HEK293 (cell line): ENCODE results near the gene CPT1A.

Experiments
- CTCF ChIA-PET: fragments of 350-600 bp; formaldehyde crosslinking; extraction: SDS; loops from one replicate; lab custom pipeline; 2021; ENCODE audit warnings: antibody characterized with exemption; lab: Yijun Ruan, JAX
- POLR2A ChIA-PET: fragments of 300-600 bp; formaldehyde crosslinking; extraction: SDS; loops from one replicate; lab custom pipeline; 2020; ENCODE audit warnings: antibody characterized with exemption, inconsistent platforms; lab: Yijun Ruan, JAX
- H3K27ac ChIP-seq: fragments of 200-500 bp; sonication (Bioruptor generic); 2 replicates; pipeline ENCODE4 v1.5.1; 2014; ENCODE audit warnings: low read depth, low read length, control low read depth, inconsistent platforms; ENCODE audit errors: extremely low read depth
- H3K36me3 ChIP-seq, 2 experiments: fragments of 200-500 bp in 1 of 2; sonication (Bioruptor generic) in 1 of 2; 1 replicate in 1 of 2; 2 replicates in 1 of 2; pipeline ENCODE4 v1.5.1; 2014 to 2017; ENCODE audit warnings: inconsistent platforms in 2 of 2, low read length in 2 of 2; ENCODE audit not compliant: control insufficient read depth in 2 of 2, insufficient read depth in 1 of 2
- H3K4me1 ChIP-seq: fragments of 200-500 bp; sonication (Bioruptor generic); 2 replicates; pipeline ENCODE4 v1.5.1; 2014; ENCODE audit warnings: mild to moderate bottlenecking, low read length, inconsistent platforms; ENCODE audit not compliant: control insufficient read depth, insufficient read depth
- H3K4me3 ChIP-seq: 2 replicates; pipeline ENCODE4 v1.5.1; 2011; ENCODE audit warnings: low read depth, mild to moderate bottlenecking, control low read depth, low read length, moderate library complexity
- H3K9me3 ChIP-seq: fragments of 200-500 bp; sonication (Bioruptor generic); 2 replicates; pipeline ENCODE4 v1.5.1; 2014; ENCODE audit warnings: low read depth, low read length, inconsistent platforms; ENCODE audit not compliant: control insufficient read depth, insufficient read depth
- GLIS1 ChIP-seq: fragments of 450-650 bp; formaldehyde crosslinking; IDR thresholded peaks from 2 replicates; pipeline ENCODE4 v1.5.1; 2016; ENCODE audit warnings: missing biosample characterization, missing genetic modification characterization
- ZBTB17 ChIP-seq: fragments of 450-650 bp; formaldehyde crosslinking; IDR thresholded peaks from 2 replicates; pipeline ENCODE4 v1.5.1; 2016; ENCODE audit warnings: missing biosample characterization, missing genetic modification characterization
- ZFP37 ChIP-seq: fragments of 450-650 bp; formaldehyde crosslinking; IDR thresholded peaks from 2 replicates; pipeline ENCODE4 v1.5.1; 2016; ENCODE audit warnings: missing biosample characterization, missing genetic modification characterization
- ZIC2 ChIP-seq: fragments of 450-650 bp; formaldehyde crosslinking; IDR thresholded peaks from 2 replicates; pipeline ENCODE4 v1.5.1; 2016; ENCODE audit warnings: missing biosample characterization, missing genetic modification characterization
- ZNF121 ChIP-seq: fragments of 450-650 bp; formaldehyde crosslinking; IDR thresholded peaks from 2 replicates; pipeline ENCODE4 v1.5.1; 2016; ENCODE audit warnings: missing biosample characterization, missing genetic modification characterization
- ZNF184 ChIP-seq: fragments of 450-650 bp; IDR thresholded peaks from 2 replicates; pipeline ENCODE4 v1.5.1; 2018; ENCODE audit warnings: missing biosample characterization, mild to moderate bottlenecking, missing genetic modification characterization
- ZNF341 ChIP-seq: fragments of 450-650 bp; formaldehyde crosslinking; IDR thresholded peaks from 2 replicates; pipeline ENCODE4; 2016; ENCODE audit warnings: low read depth, missing biosample characterization, missing genetic modification characterization
- ZNF521 ChIP-seq: fragments of 450-650 bp; formaldehyde crosslinking; IDR thresholded peaks from 2 replicates; pipeline ENCODE4 v1.5.1; 2017; ENCODE audit warnings: missing biosample characterization, mild to moderate bottlenecking, missing genetic modification characterization
- ZNF660 ChIP-seq: fragments of 450-650 bp; IDR thresholded peaks from 2 replicates; pipeline ENCODE4 v1.5.1; 2018; ENCODE audit warnings: missing biosample characterization, mild to moderate bottlenecking, missing genetic modification characterization
- ZNF76 ChIP-seq: fragments of 450-650 bp; formaldehyde crosslinking; IDR thresholded peaks from 2 replicates; pipeline ENCODE4; 2016; ENCODE audit warnings: low read depth, missing biosample characterization, missing genetic modification characterization, borderline replicate concordance
- ZNF776 ChIP-seq: fragments of 450-650 bp; formaldehyde crosslinking; IDR thresholded peaks from 2 replicates; pipeline ENCODE4 v1.5.0; 2017; ENCODE audit warnings: missing biosample characterization, missing genetic modification characterization, borderline replicate concordance
- ZSCAN16 ChIP-seq: fragments of 450-650 bp; formaldehyde crosslinking; IDR thresholded peaks from 2 replicates; pipeline ENCODE4 v1.5.1; 2016; ENCODE audit warnings: missing biosample characterization, missing genetic modification characterization
- TF ChIP-seq, protein P1 (sequence below): fragments of 450-650 bp; formaldehyde crosslinking; IDR thresholded peaks from 2 replicates; pipeline ENCODE4 v1.5.1; 2016; ENCODE audit warnings: missing biosample characterization, missing genetic modification characterization

CPT1A gene

DNA sequence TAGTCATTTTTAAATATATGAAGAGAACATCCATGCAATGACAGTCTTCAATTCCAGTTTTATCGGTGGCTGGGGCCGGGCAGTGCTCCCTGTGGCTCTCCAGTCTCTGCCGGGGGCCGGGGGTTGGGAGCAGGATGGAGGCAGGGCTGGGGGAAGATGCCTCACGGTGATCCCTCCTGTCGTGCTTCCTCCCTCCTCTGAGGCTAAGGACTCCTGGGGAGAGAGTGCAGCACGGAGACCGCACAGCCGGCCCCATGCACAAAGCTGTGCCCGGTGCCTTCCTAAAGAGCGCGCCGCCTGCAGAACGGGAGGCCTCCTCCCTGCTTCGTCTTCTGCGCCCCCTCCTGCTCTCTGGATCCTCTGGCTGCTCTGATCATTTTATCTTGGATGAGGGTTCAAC lies 136.8 kb downstream of the CPT1A start:
- ChIA-PET CTCF (no interaction called here), POLR2A (no interaction called here)
- Histone ChIP-seq H3K36me3 (no peaks in the 10 kb centered on the region), H3K4me1 (no peaks in the 10 kb centered on the region), H3K9me3 (no peaks in the 10 kb centered on the region), H3K4me3 (no peak overlapping the region), H3K27ac (no peak overlapping the region)
- TF ChIP-seq ZIC2 (tag by site-specific recombination) (peak; percentile 77), ZBTB17 (tag by site-specific recombination) (peak; percentile 34; the same call in 1 of the 2 replicates), ZFP37 (no peak), ZNF121 (tag by site-specific recombination) (no peak), ZNF341 (tag by site-specific recombination) (peak; percentile 78), ZNF660 (tag by site-specific recombination) (no peak), ZNF776 (tag by site-specific recombination) (no peak), GLIS1 (tag by site-specific recombination) (peak; percentile 64), ZNF184 (tag by site-specific recombination) (no peak), ZSCAN16 (tag by site-specific recombination) (no peak), ZNF521 (tag by site-specific recombination) (no peak), ZNF76 (no peak)
- TF ChIP-seq, protein P1, sequence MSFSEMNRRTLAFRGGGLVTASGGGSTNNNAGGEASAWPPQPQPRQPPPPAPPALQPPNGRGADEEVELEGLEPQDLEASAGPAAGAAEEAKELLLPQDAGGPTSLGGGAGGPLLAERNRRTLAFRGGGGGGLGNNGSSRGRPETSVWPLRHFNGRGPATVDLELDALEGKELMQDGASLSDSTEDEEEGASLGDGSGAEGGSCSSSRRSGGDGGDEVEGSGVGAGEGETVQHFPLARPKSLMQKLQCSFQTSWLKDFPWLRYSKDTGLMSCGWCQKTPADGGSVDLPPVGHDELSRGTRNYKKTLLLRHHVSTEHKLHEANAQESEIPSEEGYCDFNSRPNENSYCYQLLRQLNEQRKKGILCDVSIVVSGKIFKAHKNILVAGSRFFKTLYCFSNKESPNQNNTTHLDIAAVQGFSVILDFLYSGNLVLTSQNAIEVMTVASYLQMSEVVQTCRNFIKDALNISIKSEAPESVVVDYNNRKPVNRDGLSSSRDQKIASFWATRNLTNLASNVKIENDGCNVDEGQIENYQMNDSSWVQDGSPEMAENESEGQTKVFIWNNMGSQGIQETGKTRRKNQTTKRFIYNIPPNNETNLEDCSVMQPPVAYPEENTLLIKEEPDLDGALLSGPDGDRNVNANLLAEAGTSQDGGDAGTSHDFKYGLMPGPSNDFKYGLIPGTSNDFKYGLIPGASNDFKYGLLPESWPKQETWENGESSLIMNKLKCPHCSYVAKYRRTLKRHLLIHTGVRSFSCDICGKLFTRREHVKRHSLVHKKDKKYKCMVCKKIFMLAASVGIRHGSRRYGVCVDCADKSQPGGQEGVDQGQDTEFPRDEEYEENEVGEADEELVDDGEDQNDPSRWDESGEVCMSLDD: no peak
